GM12875 (cell line): ENCODE data around the gene MAP2K3.

Experiments
- H3K4me3 ChIP-seq: one replicate; pipeline ENCODE4 v1.5.1; 2011; ENCODE audit warnings: low read depth, low read length, control low read depth
- TF ChIP-seq, protein P1 (sequence below): IDR thresholded peaks from 2 replicates; pipeline ENCODE4 v1.5.1; 2011; ENCODE audit warnings: low read depth, mild to moderate bottlenecking, control low read depth, inconsistent platforms, low read length, moderate library complexity, borderline replicate concordance; ENCODE audit not compliant: insufficient read depth

MAP2K3 gene

GRCh38 chr17:21354796-21355385, 70.4 kb downstream of the MAP2K3 start:
- TF ChIP-seq, protein P1, sequence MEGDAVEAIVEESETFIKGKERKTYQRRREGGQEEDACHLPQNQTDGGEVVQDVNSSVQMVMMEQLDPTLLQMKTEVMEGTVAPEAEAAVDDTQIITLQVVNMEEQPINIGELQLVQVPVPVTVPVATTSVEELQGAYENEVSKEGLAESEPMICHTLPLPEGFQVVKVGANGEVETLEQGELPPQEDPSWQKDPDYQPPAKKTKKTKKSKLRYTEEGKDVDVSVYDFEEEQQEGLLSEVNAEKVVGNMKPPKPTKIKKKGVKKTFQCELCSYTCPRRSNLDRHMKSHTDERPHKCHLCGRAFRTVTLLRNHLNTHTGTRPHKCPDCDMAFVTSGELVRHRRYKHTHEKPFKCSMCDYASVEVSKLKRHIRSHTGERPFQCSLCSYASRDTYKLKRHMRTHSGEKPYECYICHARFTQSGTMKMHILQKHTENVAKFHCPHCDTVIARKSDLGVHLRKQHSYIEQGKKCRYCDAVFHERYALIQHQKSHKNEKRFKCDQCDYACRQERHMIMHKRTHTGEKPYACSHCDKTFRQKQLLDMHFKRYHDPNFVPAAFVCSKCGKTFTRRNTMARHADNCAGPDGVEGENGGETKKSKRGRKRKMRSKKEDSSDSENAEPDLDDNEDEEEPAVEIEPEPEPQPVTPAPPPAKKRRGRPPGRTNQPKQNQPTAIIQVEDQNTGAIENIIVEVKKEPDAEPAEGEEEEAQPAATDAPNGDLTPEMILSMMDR, result no peak
- H3K4me3 ChIP-seq, result no peak overlapping the region

DNA sequence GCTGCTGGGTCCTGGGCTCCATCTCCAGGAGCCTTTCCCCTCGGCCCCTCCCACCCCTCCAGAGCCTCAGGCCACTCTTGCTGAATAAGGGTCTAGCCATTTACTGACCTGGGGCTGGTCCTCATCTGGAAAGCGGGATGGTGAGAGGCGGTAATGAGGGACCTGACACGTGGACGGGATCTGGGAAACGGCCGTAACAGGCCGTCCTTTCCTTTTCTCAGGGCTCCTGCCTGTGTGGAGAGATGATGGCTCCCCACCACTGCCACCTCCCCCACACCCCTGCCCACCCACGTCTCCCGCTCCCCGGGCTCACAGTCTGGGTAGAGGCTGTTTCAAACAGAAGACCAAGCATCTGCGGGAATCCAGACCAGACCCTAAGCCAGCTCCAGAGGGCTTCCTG, 71.1 kb downstream of the MAP2K3 start:
- TF ChIP-seq, protein P1, result no peak
- H3K4me3 ChIP-seq, result no peak overlapping the region

DNA sequence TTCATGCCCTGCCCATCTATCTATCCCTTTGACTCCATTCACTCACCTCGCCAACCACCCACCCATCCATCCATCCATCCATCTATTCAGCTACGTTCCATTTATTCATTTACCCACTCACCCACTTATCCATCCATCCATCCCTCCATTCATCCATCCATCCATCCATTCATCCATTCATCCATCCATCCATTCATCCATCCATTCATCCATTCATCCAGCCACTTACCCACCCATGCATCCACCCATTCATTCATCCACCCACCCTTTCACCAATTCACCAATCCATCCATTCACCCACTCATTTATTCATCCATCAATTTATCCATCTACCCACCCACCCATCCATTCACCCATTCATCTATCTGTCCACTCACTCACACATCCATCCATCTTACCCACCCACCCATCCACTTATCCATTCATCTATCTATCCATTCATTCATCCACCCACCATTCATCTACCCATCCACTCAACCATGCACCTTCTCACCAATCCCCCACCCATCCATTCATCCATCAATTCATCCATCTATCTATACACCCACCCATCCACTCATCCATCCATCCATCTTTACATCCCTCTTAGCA, 72.1 kb downstream of the MAP2K3 start:
- TF ChIP-seq, protein P1, result no peak
- no peak overlapping the region for H3K4me3 ChIP-seq

- TF ChIP-seq, protein P1, result no peak
- no peak overlapping the region for H3K4me3 ChIP-seq
Measured at GRCh38 chr17:21357281-21357680, 72.8 kb downstream of the MAP2K3 start.

- TF ChIP-seq, protein P1, result no peak
Measured at GRCh38 chr17:21357696-21358656, 73.5 kb downstream of the MAP2K3 start.

DNA sequence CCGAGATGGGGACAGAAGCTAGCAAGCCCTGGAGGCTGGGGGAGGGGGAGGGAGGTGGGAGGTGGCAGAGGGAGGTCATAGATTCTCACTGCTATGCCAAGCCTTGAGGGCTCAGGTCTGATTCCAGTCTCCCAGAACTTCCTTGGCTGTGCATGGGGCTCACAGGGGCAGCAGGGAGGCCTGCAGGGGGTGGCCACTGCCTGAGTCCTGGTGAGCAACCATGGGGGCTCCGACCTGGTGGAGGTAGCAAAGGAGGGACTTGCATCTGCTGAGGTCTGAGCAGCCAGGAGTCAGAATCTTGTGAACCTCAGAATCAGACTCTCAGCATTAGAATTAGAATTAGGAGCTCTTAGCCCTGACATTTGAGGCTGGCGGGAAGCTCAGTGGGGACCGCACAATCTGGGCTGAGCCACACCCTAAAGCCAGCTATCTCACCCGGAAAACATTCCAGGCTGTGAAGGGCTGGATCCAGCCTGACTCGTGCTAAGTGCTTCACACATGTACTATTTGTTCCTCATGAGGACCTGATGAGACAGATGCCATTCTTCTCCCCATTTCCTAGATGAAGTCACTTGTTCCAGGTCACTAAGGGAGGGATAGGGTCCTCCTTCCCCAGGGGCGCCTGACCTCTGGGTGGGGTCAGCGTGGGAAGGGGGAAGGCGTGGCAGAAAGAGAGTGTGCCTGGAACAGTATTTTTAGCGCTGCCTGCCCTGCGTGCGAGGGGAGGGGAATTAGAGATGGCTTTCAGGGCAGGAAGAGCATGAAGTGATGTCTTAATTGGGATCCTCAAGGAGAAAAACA, 74.4 kb downstream of the MAP2K3 start:
- TF ChIP-seq, protein P1, result no peak

More at GRCh38 chr17:21357696-21358656, 73.5 kb downstream of the MAP2K3 start:
- H3K4me3 ChIP-seq, result no peak overlapping the region

More for the DNA sequence above, 74.4 kb downstream of the MAP2K3 start:
- no peak overlapping the region for H3K4me3 ChIP-seq
